ENCODE data around the gene TSC22D2.

- TF ChIP-seq CTCF (IDR thresholded peaks at IDR 0.05) (no peak), POLR2A (IDR thresholded peaks at IDR 0.05) (no peak), EP300 (IDR thresholded peaks at IDR 0.05) (no peak)
These were observed 11.0 kb upstream of the TSC22D2 start for GRCh38 chr3:150396956-150397550.

Measured in stomach (tissue), 4 donors.